Panc1 (cell line): Measurements from ENCODE around the gene MXRA8. TPM values are rescaled to one million over a fixed set of nuclear protein-coding genes. Genes with fewer than 3 reads are reported as not detected.
A peak's percentile ranks its signal among the peaks of the same experiment; 100 is the strongest.

ENCODE experiments used
- ATAC-seq: fragments of 200-7000 bp; cut with Tn5 transposase; 2 replicates; pipeline ENCODE4 v1.9.1; 2020; ENCODE audit warnings: mild to moderate bottlenecking, moderate library complexity
- BruUV-seq: library from RNA; stranded (reverse); fragments of 400-500 nt; replicated peaks from 2 replicates; lab custom pipeline; 2021; lab: Mats Ljungman, UMichigan
- CTCF ChIA-PET: fragments of 300-600 bp; sonication (Branson Sonifier 250); formaldehyde crosslinking; loops from one replicate; lab custom pipeline; 2022; ENCODE audit warnings: antibody characterized with exemption; lab: Charles Lee
- POLR2A ChIA-PET: fragments of 300-600 bp; sonication (Branson Sonifier 250); formaldehyde crosslinking; loops from one replicate; lab custom pipeline; 2022; ENCODE audit warnings: antibody characterized with exemption; lab: Charles Lee
- DNase-seq: peaks from one replicate; pipeline ENCODE4 v3.0.0-alpha.2; 2010; ENCODE audit warnings: low read depth, low spot score
- H3K27ac ChIP-seq: 2 replicates; pipeline ENCODE4 v1.5.1; 2011; ENCODE audit warnings: mild to moderate bottlenecking, low read length, inconsistent platforms
- H3K27me3 ChIP-seq: fragments of 200-500 bp; sonication (Bioruptor generic); 2 replicates; pipeline ENCODE4 v1.6.0; 2014; ENCODE audit warnings: low read length, inconsistent platforms; ENCODE audit not compliant: control insufficient read depth, insufficient read depth
- H3K36me3 ChIP-seq: fragments of 200-500 bp; sonication (Bioruptor generic); 2 replicates; pipeline ENCODE4 v1.5.1; 2014; ENCODE audit warnings: inconsistent platforms, mild to moderate bottlenecking, low read length, moderate library complexity; ENCODE audit not compliant: control insufficient read depth, insufficient read depth
- H3K4me1 ChIP-seq: 2 replicates; pipeline ENCODE4 v1.5.1; 2011; ENCODE audit warnings: inconsistent platforms, mild to moderate bottlenecking, low read length, moderate library complexity; ENCODE audit not compliant: control insufficient read depth, insufficient read depth
- H3K4me3 ChIP-seq, 2 experiments: 2 replicates each; pipeline ENCODE4 v1.5.1; 2011 to 2012; ENCODE audit warnings: low read depth in 2 of 2, low read length in 2 of 2, mild to moderate bottlenecking in 2 of 2, inconsistent platforms in 1 of 2, moderate library complexity in 1 of 2
- H3K9me3 ChIP-seq: fragments of 200-500 bp; sonication (Bioruptor generic); 2 replicates; pipeline ENCODE4 v1.5.1; 2014; ENCODE audit warnings: low read depth, mild to moderate bottlenecking, inconsistent platforms, low read length, moderate library complexity; ENCODE audit not compliant: control insufficient read depth, insufficient read depth
- CTCF ChIP-seq: fragments of 450-650 bp; IDR thresholded peaks from 2 replicates; pipeline ENCODE4 v1.5.1; 2017; ENCODE audit warnings: mild to moderate bottlenecking
- POLR2AphosphoS5 ChIP-seq: IDR thresholded peaks from 2 replicates; pipeline ENCODE4 v1.6.1; 2012; ENCODE audit warnings: mild to moderate bottlenecking, low read depth, low read length, moderate library complexity
- SIN3A ChIP-seq: IDR thresholded peaks from 2 replicates; pipeline ENCODE4 v1.6.1; 2012; ENCODE audit warnings: low read depth, mild to moderate bottlenecking, low read length, moderate library complexity, borderline replicate concordance; ENCODE audit not compliant: insufficient read depth
- TCF7L2 ChIP-seq: IDR thresholded peaks from 2 replicates; pipeline ENCODE4 v1.6.1; 2011; ENCODE audit warnings: mild to moderate bottlenecking, low read depth, low read length, inconsistent platforms
- in situ Hi-C: cut with HindIII; loops from 2 replicates; pipeline ENCODE4 v1.10.0; 2016; ENCODE audit warnings: low sequenced_read_pairs, low pct_unique_long_range_greater_than_20kb
- intact Hi-C: fragments of 100-400 bp; cut with micrococcal nuclease; formaldehyde crosslinking; loops from one replicate; pipeline ENCODE4 v1.10.0; 2022; ENCODE audit not compliant: unreplicated experiment
- total RNA-seq: library from RNA; stranded (reverse); gene quantifications from one replicate; pipeline ENCODE4 v1.2.1, GENCODE V29; 2021; ENCODE audit not compliant: unreplicated experiment
- TF ChIP-seq, protein P1 (sequence below), 2 experiments: IDR thresholded peaks; 2 replicates each; pipeline ENCODE4 v1.6.1; 2011 to 2012; ENCODE audit warnings: low read depth in 2 of 2, control low read depth in 1 of 2, low read length in 1 of 2, mild to moderate bottlenecking in 1 of 2, moderate library complexity in 1 of 2; ENCODE audit not compliant: insufficient read depth in 1 of 2

The MXRA8 gene
- total RNA-seq, 1 experiment from 2014 or later: 96.0 TPM

- CTCF ChIA-PET: no interaction called here
- DNase-seq (no peak), ATAC-seq (peak; percentile 32)
- Histone ChIP-seq H3K9me3 (no peaks in the 10 kb centered on the region), H3K27ac (no peak overlapping the region), H3K27me3 (no peaks in the 10 kb centered on the region), H3K4me1 (peaks cover 66% of the 10 kb centered on the region), H3K36me3 (no peaks in the 10 kb centered on the region), H3K4me3 (peak overlapping the region in 1 of 2 experiments; percentile 16; a peak in 2 of 4 replicates)
- no TSS peak for BruUV-seq
- POLR2A ChIA-PET: interaction anchor here (0.6 kb wide), 1 partner anchor 71 kb away, joined by 3 read pairs; no protein-coding TSS in a partner anchor
- in situ Hi-C loops (no loop called here), intact Hi-C loops (no loop called here)
- TF ChIP-seq SIN3A: no peak; the same call in 1 of the 2 replicates
- TF ChIP-seq TCF7L2: no peak
- no peak for TF ChIP-seq CTCF
- no peak; the same call in 1 of the 2 replicates for TF ChIP-seq POLR2AphosphoS5
- TF ChIP-seq, protein P1, sequence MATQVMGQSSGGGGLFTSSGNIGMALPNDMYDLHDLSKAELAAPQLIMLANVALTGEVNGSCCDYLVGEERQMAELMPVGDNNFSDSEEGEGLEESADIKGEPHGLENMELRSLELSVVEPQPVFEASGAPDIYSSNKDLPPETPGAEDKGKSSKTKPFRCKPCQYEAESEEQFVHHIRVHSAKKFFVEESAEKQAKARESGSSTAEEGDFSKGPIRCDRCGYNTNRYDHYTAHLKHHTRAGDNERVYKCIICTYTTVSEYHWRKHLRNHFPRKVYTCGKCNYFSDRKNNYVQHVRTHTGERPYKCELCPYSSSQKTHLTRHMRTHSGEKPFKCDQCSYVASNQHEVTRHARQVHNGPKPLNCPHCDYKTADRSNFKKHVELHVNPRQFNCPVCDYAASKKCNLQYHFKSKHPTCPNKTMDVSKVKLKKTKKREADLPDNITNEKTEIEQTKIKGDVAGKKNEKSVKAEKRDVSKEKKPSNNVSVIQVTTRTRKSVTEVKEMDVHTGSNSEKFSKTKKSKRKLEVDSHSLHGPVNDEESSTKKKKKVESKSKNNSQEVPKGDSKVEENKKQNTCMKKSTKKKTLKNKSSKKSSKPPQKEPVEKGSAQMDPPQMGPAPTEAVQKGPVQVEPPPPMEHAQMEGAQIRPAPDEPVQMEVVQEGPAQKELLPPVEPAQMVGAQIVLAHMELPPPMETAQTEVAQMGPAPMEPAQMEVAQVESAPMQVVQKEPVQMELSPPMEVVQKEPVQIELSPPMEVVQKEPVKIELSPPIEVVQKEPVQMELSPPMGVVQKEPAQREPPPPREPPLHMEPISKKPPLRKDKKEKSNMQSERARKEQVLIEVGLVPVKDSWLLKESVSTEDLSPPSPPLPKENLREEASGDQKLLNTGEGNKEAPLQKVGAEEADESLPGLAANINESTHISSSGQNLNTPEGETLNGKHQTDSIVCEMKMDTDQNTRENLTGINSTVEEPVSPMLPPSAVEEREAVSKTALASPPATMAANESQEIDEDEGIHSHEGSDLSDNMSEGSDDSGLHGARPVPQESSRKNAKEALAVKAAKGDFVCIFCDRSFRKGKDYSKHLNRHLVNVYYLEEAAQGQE (IDR thresholded peaks at IDR 0.05; ENCODE audit: insufficient read depth in 1 of 2, low read depth in 2 of 2, low read length in 1 of 2): no peak
Observed at GRCh38 chr1:1355416-1355815, 2.9 kb downstream of the MXRA8 start.

GRCh38 chr1:1354271-1355247, 3.8 kb downstream of the MXRA8 start:
- ATAC-seq (no peak), DNase-seq (no peak)
- no peak overlapping the region for H3K4me3 ChIP-seq
- no peak; the same call in 1 of the 2 replicates for TF ChIP-seq POLR2AphosphoS5
- TF ChIP-seq TCF7L2: no peak
- TF ChIP-seq, protein P1 (IDR thresholded peaks at IDR 0.05; ENCODE audit: insufficient read depth in 1 of 2, low read depth in 2 of 2, low read length in 1 of 2): no peak
- TF ChIP-seq CTCF: no peak
- TF ChIP-seq SIN3A: no peak
- peaks cover 58% of the 10 kb centered on the region for H3K4me1 ChIP-seq
- H3K36me3 ChIP-seq: no peaks in the 10 kb centered on the region
- no TSS peak for BruUV-seq
- H3K9me3 ChIP-seq: no peaks in the 10 kb centered on the region
- CTCF ChIA-PET: interaction anchor here (0.6 kb wide), 1 partner anchor 173 kb away, joined by 3 read pairs; no protein-coding TSS in a partner anchor
- intact Hi-C loops (no loop called here), in situ Hi-C loops (no loop called here)
- POLR2A ChIA-PET: interaction anchor here (0.6 kb wide), 1 partner anchor 72 kb away, joined by 3 read pairs; no protein-coding TSS in a partner anchor
- no peak overlapping the region; the same call in 1 of the 2 replicates for H3K27ac ChIP-seq
- H3K27me3 ChIP-seq: no peaks in the 10 kb centered on the region
